Adrenal gland (tissue), 5 donors: ENCODE data around the gene SPRED2.

Experiments
- CTCF ChIP-seq, 6 experiments: fragments of 450-650 bp in 4 of 6; fragments of 200-600 bp in 2 of 6; sonication (generic) in 1 of 6; IDR thresholded peaks; 1 replicate in 5 of 6; 2 replicates in 1 of 6; pipeline versions ENCODE4 v1.5.1 to v1.8.0; 2016 to 2021; ENCODE audit warnings: antibody characterized with exemption in 6 of 6, mild to moderate bottlenecking in 2 of 6, moderate library complexity in 1 of 6
- POLR2A ChIP-seq, 2 donors: fragments of 450-650 bp; IDR thresholded peaks; one replicate each; pipeline ENCODE4 v1.6.1; 2017; ENCODE audit warnings: antibody characterized with exemption in 2 of 2, mild to moderate bottlenecking in 2 of 2, moderate library complexity in 1 of 2
- donor health status: DM: no; HTN: no; CAD: no.

- TF ChIP-seq CTCF (IDR thresholded peaks at IDR 0.05): no peak
- TF ChIP-seq POLR2A (IDR thresholded peaks at IDR 0.05): no peak
Measured at GRCh38 chr2:65351234-65351947, 81.0 kb downstream of the SPRED2 start.
